Astrocyte (in vitro differentiated cells and primary cell): ENCODE data around the gene CKAP4. TPM values are rescaled to one million over a fixed set of nuclear protein-coding genes. Genes with fewer than 3 reads are reported as not detected.
"Not testable (repeated sequence)": the region's sequence is repeated elsewhere in the genome, so short reads cannot be mapped to it uniquely, and the experiment has no call there.

ENCODE experiments used
- DNase-seq: peaks from one replicate; pipeline ENCODE4 v3.0.0-alpha.2; 2010; ENCODE audit warnings: low read depth
- FAIRE-seq: peaks from 2 replicates; lab custom pipeline; 2011; peaks lifted over from hg19 to GRCh38; lab: Jason Lieb, UNC
- H2AFZ ChIP-seq: 2 replicates; pipeline ENCODE4 v1.6.0; 2012; ENCODE audit warnings: low read depth, low read length, inconsistent platforms
- H3K27ac ChIP-seq: 2 replicates; pipeline ENCODE4 v1.5.1; 2011; ENCODE audit warnings: low read depth, low read length, inconsistent platforms
- H3K27me3 ChIP-seq: 2 replicates; pipeline ENCODE4 v1.6.0; 2011; ENCODE audit warnings: low read length, inconsistent platforms; ENCODE audit not compliant: insufficient read depth
- H3K36me3 ChIP-seq: 2 replicates; pipeline ENCODE4 v1.5.1; 2011; ENCODE audit warnings: low read length, inconsistent platforms; ENCODE audit not compliant: insufficient read depth
- H3K4me1 ChIP-seq: 2 replicates; pipeline ENCODE4 v1.5.1; 2011; ENCODE audit warnings: low read length, inconsistent platforms; ENCODE audit not compliant: insufficient read depth
- H3K4me2 ChIP-seq: 2 replicates; pipeline ENCODE4 v1.6.0; 2012; ENCODE audit warnings: low read length, inconsistent platforms
- H3K4me3 ChIP-seq: 2 replicates; pipeline ENCODE4 v1.5.1; 2011; ENCODE audit warnings: low read depth, mild to moderate bottlenecking, low read length, inconsistent platforms; ENCODE audit not compliant: insufficient read depth
- H3K79me2 ChIP-seq: 2 replicates; pipeline ENCODE4 v1.6.0; 2012; ENCODE audit warnings: mild to moderate bottlenecking, low read length, inconsistent platforms; ENCODE audit not compliant: insufficient read depth
- H3K9ac ChIP-seq: 2 replicates; pipeline ENCODE4 v1.6.0; 2012; ENCODE audit warnings: mild to moderate bottlenecking, low read length, inconsistent platforms
- H3K9me3 ChIP-seq: 2 replicates; pipeline ENCODE4 v1.5.1; 2012; ENCODE audit warnings: low read depth, mild to moderate bottlenecking, low read length, inconsistent platforms; ENCODE audit not compliant: insufficient read depth
- H4K20me1 ChIP-seq: 2 replicates; pipeline ENCODE4 v1.6.0; 2012; ENCODE audit warnings: low read length, inconsistent platforms; ENCODE audit not compliant: insufficient read depth
- H3K27ac Mint-ChIP-seq: one replicate; pipeline ENCODE4 v1.8.0; 2021; ENCODE audit warnings: mild to moderate bottlenecking, mixed read lengths; ENCODE audit not compliant: unreplicated experiment
- H3K27me3 Mint-ChIP-seq: one replicate; pipeline ENCODE4 v1.8.0; 2021; ENCODE audit warnings: low read depth, mixed read lengths; ENCODE audit not compliant: unreplicated experiment
- H3K36me3 Mint-ChIP-seq: one replicate; pipeline ENCODE4 v1.8.0; 2021; ENCODE audit warnings: low read depth, mixed read lengths; ENCODE audit not compliant: unreplicated experiment
- H3K4me1 Mint-ChIP-seq: one replicate; pipeline ENCODE4 v1.8.0; 2021; ENCODE audit warnings: low read depth, mixed read lengths; ENCODE audit not compliant: unreplicated experiment
- H3K4me3 Mint-ChIP-seq: one replicate; pipeline ENCODE4 v1.8.0; 2021; ENCODE audit warnings: mild to moderate bottlenecking, moderate library complexity, mixed read lengths; ENCODE audit not compliant: unreplicated experiment
- H3K9me3 Mint-ChIP-seq: one replicate; pipeline ENCODE4 v1.8.0; 2021; ENCODE audit warnings: mild to moderate bottlenecking, mixed read lengths; ENCODE audit not compliant: unreplicated experiment
- EZH2 ChIP-seq: IDR thresholded peaks from 2 replicates; pipeline ENCODE4 v1.6.1; 2012; ENCODE audit warnings: mild to moderate bottlenecking, low read length, inconsistent platforms; ENCODE audit not compliant: insufficient read depth
- total RNA-seq: library from RNA; stranded (reverse); gene quantifications from 2 replicates; pipeline ENCODE4 v1.2.1, GENCODE V29; 2021
- TF ChIP-seq, protein P1 (sequence below): IDR thresholded peaks from 2 replicates; pipeline ENCODE4 v1.5.1; 2011; ENCODE audit warnings: low read depth, mild to moderate bottlenecking, inconsistent platforms, low read length, moderate library complexity; ENCODE audit not compliant: insufficient read depth

CKAP4 gene
- total RNA-seq, 1 donor from 2014 or later = 324 TPM

- no peaks in the 10 kb centered on the region for H3K36me3 ChIP-seq
- no peak overlapping the region for H3K4me2 ChIP-seq
- H3K36me3 Mint-ChIP-seq = no peaks in the 10 kb centered on the region
- H3K27me3 Mint-ChIP-seq = no peaks in the 10 kb centered on the region
- no peak overlapping the region for H2AFZ ChIP-seq
- no peak overlapping the region for H3K27ac ChIP-seq
- H3K4me1 Mint-ChIP-seq = peaks cover 27% of the 10 kb centered on the region
- H3K4me3 Mint-ChIP-seq = peak overlapping the region; percentile 37
- H3K27me3 ChIP-seq = no peaks in the 10 kb centered on the region
- TF ChIP-seq EZH2 = no peak
- TF ChIP-seq, protein P1, sequence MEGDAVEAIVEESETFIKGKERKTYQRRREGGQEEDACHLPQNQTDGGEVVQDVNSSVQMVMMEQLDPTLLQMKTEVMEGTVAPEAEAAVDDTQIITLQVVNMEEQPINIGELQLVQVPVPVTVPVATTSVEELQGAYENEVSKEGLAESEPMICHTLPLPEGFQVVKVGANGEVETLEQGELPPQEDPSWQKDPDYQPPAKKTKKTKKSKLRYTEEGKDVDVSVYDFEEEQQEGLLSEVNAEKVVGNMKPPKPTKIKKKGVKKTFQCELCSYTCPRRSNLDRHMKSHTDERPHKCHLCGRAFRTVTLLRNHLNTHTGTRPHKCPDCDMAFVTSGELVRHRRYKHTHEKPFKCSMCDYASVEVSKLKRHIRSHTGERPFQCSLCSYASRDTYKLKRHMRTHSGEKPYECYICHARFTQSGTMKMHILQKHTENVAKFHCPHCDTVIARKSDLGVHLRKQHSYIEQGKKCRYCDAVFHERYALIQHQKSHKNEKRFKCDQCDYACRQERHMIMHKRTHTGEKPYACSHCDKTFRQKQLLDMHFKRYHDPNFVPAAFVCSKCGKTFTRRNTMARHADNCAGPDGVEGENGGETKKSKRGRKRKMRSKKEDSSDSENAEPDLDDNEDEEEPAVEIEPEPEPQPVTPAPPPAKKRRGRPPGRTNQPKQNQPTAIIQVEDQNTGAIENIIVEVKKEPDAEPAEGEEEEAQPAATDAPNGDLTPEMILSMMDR = no peak
- H3K4me1 ChIP-seq = peaks cover 11% of the 10 kb centered on the region
- H3K9me3 Mint-ChIP-seq = no peaks in the 10 kb centered on the region
- no peaks in the 10 kb centered on the region for H3K79me2 ChIP-seq
- no peak for FAIRE-seq
- H4K20me1 ChIP-seq = no peaks in the 10 kb centered on the region
- no peaks in the 10 kb centered on the region for H3K9me3 ChIP-seq
- no peak overlapping the region for H3K4me3 ChIP-seq
- peak overlapping the region; percentile 100 for H3K27ac Mint-ChIP-seq
- peak; percentile 22 for DNase-seq
- no peak overlapping the region for H3K9ac ChIP-seq
Measured at GRCh38 chr12:106288101-106288493, 40.3 kb upstream of the CKAP4 start.

- Histone ChIP-seq H3K27me3 (no peaks in the 10 kb centered on the region), H2AFZ (no peak overlapping the region), H3K79me2 (no peaks in the 10 kb centered on the region), H3K36me3 (no peaks in the 10 kb centered on the region), H3K4me3 (no peak overlapping the region), H3K4me2 (no peak overlapping the region), H3K4me1 (peaks cover 11% of the 10 kb centered on the region), H3K9ac (no peak overlapping the region), H3K9me3 (peaks cover under 1% of the 10 kb centered on the region), H4K20me1 (no peaks in the 10 kb centered on the region), H3K27ac (no peak overlapping the region)
- peaks cover under 1% of the 10 kb centered on the region for H3K9me3 Mint-ChIP-seq
- DNase-seq (peak; percentile 53), FAIRE-seq (no peak)
- H3K36me3 Mint-ChIP-seq = peaks cover 2% of the 10 kb centered on the region
- peaks cover 27% of the 10 kb centered on the region for H3K4me1 Mint-ChIP-seq
- H3K4me3 Mint-ChIP-seq = no peak overlapping the region
- peak overlapping the region; percentile 100 for H3K27ac Mint-ChIP-seq
- no peaks in the 10 kb centered on the region for H3K27me3 Mint-ChIP-seq
- no peak for TF ChIP-seq EZH2
- TF ChIP-seq, protein P1 = no peak
Measured at GRCh38 chr12:106287364-106287763, 39.5 kb upstream of the CKAP4 start.

GRCh38 chr12:106286576-106287162, 38.8 kb upstream of the CKAP4 start:
- H3K27me3 ChIP-seq, H3K4me3 Mint-ChIP-seq, H3K27ac ChIP-seq, H2AFZ ChIP-seq, H3K4me3 ChIP-seq, H3K79me2 ChIP-seq, H3K9ac ChIP-seq, H3K9me3 Mint-ChIP-seq, DNase-seq, H4K20me1 ChIP-seq, H3K4me2 ChIP-seq, H3K36me3 ChIP-seq, H3K36me3 Mint-ChIP-seq, H3K27me3 Mint-ChIP-seq, FAIRE-seq, H3K9me3 ChIP-seq: not testable (repeated sequence)
- H3K27ac Mint-ChIP-seq = peak overlapping the region; percentile 100
- peaks cover 27% of the 10 kb centered on the region for H3K4me1 Mint-ChIP-seq
- H3K4me1 ChIP-seq = peaks cover 11% of the 10 kb centered on the region
